NCI-H2196 (cell line): ENCODE measurements around the gene RALGAPB.
"Not testable (repeated sequence)": the region's sequence is repeated elsewhere in the genome, so short reads cannot be mapped to it uniquely, and the experiment has no call there.

Experiments used
- DNase-seq: peaks from one replicate; lab custom pipeline; 2025; ENCODE audit not compliant: unreplicated experiment; lab: John Stamatoyannopoulos, UW

Gene RALGAPB

GRCh38 chr20:38485041-38485440 is 12.4 kb downstream of the RALGAPB start:
- no peak for DNase-seq

GRCh38 chr20:38489181-38489580 is 16.5 kb downstream of the RALGAPB start:
- no peak for DNase-seq

- no peak for DNase-seq
These were observed 24.7 kb downstream of the RALGAPB start for GRCh38 chr20:38497246-38497935.

GRCh38 chr20:38498909-38499308 is 26.3 kb downstream of the RALGAPB start:
- DNase-seq = no peak

DNA sequence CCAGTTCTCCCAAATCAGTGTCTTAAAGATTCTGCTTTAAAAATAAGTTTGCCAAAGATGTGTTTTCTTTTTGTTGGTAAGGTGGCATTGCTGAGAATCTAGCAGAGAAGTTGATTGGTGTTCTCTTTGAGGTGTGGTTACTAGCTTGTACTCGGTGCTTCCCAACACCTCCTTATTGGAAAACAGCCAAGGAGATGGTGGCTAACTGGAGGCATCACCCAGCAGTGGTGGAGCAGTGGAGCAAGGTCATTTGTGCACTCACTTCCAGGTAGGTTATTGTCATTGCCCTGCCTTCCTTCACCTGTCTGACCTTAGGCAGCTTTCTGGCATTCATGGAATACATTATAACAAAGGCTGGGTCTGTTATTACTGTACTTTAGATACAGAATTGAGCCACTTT is 26.7 kb downstream of the RALGAPB start:
- DNase-seq = no peak

DNA sequence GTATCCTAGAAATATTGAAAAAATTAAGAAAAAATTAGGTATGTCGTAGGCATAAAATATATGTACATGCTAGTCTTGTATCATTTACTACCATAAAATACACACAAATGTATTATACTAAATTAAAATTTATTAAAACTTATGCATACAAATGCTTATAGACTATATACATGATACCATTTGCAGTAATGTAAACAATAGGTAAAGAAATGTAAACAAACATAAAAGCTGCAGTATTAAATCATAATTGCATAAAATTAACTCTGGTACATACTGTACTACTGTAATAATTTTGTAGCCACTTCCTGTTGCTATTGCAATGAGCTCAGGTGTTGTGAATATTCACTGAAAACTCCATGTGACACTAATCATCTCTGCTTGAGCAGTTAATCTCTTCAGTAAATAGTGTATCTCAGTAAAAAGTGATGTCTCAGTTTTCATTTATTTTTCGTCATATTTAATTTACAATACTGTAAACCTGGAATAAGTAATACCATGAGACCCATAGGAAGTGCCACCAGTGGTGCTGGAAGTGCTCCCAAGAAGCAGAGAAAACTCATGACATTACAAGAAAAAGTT is 29.3 kb downstream of the RALGAPB start:
- DNase-seq = peak; percentile 8

GRCh38 chr20:38504368-38505090 is 31.9 kb downstream of the RALGAPB start:
- DNase-seq = no peak

GRCh38 chr20:38505091-38505455 is 32.4 kb downstream of the RALGAPB start:
- DNase-seq = no peak

DNA sequence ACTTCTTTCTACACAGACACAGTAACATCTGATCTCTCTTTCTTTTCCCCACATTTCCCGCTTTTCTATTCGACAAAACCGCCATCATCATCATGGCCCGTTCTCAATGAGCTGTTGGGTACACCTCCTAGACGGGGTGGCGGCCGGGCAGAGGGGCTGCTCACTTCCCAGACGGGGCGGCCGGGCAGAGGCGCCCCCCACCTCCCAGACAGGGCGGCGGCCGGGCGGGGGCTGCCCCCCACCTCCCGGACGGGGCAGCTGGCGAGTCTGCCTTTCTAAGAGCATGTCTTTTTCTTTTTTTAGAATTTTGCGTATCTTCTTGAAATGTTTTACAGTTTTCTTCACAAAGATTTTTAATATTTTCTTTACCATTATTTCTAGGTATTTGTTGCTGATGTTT is 39.1 kb downstream of the RALGAPB start:
- not testable (repeated sequence) for DNase-seq

DNA sequence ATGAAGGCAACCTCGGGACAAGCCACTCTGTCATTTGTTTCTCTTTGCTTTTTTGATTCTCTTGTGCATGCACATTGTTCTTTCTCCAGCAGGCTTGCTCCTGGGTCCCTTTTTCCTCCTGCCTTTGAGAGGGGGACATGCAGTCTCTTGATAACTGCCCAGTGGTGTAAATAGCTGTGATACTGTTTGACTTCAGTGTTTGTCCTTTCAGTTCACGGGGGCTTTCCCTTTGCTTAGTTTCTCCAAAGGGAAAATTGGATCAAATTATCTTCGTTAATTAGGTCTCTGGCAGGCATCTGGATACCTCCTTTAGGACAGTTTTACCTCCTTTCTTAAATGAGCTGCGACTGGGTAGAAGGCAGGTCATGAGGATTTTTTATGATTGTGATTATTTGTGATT is 41.5 kb downstream of the RALGAPB start:
- DNase-seq = no peak

DNA sequence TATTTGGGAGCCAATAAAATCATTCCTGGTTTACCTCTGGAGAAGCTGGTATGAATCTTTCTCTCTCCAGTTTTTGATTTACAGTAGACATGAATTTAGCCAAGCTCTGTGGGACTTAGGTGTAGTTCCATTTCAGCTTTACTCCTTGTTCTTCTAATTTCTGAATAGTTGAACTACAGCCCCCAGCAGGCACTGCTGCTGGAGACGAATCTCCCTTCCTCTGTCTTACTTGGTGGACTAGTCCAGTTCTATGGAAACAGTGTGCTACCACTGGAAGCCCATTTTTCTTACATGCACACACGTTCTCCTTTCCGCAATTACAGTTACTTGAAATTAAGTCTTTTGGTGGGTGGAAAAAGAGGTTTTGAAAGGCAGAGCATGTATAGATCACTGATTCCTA is 42.3 kb downstream of the RALGAPB start:
- DNase-seq = no peak

DNA sequence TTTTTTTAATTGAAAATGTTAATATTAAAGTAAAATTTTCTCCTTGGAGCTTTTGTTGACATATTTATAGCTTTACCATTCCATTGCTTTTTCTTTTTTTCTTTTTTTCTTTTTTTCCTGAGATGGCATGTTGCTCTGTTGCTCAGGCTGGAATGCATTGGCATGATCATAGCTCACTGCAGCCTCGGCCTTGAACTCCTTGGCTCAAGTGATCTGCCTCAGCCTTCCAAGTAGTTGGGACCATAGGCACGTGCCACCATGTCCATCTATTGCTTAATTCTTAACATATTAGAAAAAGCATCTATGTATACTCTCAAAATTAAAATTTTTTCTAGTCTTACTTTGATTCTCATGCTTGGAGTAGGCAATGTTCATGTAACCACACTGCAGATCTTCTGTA is 43.0 kb downstream of the RALGAPB start:
- no peak for DNase-seq

- no peak for DNase-seq
These were observed 46.8 kb downstream of the RALGAPB start for GRCh38 chr20:38519426-38519825.

DNA sequence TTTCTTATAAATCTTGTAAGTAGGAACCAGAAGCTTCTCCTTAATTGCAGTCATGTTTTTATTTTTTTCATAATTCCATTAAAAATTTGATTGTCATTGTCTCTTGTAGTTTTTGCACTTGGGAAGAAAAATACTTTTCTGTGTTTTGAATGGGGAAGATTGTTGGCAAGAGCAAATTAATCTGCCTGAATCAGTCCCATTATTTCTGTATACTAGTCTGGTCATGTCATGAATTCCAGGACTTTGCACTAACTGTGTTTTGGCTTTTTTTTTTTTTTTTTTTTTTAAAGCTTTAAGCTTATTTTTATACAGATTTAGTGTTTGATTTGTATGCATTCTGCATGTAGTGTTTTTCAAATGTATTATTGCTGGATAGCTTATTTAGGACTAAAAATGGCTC is 47.6 kb downstream of the RALGAPB start:
- no peak for DNase-seq

DNA sequence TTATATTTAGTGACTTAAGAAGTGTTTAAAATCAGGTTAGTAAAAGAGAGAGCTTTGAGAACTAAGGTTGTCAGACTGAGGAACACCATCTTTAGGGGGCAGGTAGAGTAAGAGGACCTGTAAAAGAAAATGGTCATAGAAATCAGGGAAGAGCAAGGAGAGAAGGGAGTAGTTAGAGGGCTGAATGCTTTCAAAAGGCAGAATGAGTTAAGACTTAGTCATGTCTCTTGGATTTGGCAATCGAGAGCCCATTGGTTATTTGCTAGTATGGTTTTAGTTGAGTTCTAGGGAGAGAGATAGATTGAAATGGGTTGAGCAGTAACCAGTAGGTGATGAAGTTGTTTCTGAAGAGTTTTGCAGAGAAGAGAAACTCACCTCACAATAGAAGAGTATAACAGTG is 51.1 kb downstream of the RALGAPB start:
- DNase-seq = no peak

- DNase-seq = no peak
These were observed 55.5 kb downstream of the RALGAPB start for GRCh38 chr20:38528167-38528566.

DNA sequence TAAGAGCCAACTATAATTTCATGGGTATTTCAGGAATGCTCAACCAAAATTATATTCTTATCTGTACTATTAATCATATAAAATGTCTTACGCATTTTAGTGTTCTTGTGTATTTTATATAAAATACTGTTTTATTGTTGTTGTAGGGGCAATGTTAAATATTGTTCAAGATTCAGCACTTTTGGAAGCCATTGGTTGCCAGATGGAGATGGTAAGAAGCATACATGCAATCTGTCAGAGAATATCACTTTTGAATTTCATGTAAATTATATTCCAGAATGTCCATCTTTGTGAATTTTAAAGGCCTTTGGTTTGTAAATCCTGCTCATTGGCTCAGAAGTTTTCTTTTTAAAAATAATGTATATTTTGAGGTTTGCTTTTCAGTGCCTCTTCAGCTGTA is 58.4 kb downstream of the RALGAPB start:
- no peak for DNase-seq

DNA sequence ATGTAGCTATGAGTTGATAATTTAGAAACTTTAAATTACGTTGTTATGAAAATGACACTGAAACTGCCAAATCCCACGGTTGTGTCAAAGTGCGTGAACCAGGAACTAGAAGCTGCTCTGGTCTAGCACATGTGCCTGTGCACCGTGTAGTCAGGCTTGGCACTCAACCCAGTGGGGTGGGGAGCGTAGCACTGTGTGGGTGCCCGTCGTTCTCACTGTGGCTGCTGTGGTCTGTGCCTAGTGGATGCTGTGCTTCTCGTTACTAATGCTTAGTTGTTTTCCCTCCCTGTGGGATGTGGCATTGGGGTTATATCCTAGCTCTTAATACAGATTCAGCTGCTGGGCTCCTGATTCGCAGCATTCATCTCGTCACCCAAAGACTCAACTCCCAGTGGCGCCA is 62.1 kb downstream of the RALGAPB start:
- no peak for DNase-seq

GRCh38 chr20:38536310-38536709 is 63.7 kb downstream of the RALGAPB start:
- DNase-seq = no peak

DNA sequence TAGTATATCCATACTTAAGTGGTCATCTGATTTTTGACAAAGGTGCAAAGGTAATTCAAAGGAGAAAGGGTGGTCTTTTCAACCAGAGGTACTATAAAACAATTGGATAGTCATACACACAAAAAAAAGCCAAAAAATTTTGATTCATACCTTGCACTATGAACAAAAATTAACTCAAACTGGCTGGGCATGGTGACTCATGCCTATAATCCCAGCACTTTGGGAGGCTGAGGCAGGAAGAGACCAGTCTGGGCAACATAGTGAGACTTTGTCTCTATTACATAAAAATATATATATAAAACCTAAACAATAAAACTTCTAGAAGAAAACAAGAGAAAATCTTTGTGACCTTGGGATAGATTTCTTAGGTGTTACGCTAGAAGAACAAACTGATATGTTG is 64.5 kb downstream of the RALGAPB start:
- DNase-seq = no peak

DNA sequence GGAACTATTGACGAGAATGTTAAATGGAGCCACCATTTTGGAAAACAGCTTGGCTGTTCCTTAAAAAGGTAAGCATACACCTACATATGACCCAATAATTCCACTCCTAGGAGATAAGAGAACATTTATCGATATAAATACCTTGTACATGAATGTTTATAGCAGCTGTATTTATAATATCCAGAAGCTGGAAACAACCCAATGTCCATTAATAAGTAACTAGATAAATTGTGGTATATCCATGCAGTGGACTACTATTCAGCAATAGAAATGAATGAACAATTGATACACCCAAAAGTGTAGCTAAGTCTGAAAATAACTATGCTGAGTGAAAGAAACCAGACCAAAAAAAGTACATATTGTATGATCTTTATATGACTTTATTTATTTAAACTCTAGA is 66.1 kb downstream of the RALGAPB start:
- DNase-seq = no peak
